ENCODE data around the gene SMAD3. TPM values are rescaled to one million over a fixed set of nuclear protein-coding genes. Genes with fewer than 3 reads are reported as not detected.

Gene SMAD3
- total and polyA plus RNA-seq, 10 of the 15 experiments (the other 5 are each of a cell fraction or from before 2014, with no cell fraction given): 5.6 to 43.2 (median 16.0) TPM

GRCh38 chr15:67110361-67110781 is 45.0 kb downstream of the SMAD3 start:
- intact Hi-C loops (cut with micrococcal nuclease; ENCODE audit: unreplicated experiment) (no loop called here), in situ Hi-C loops (cut with MboI) (no loop called here)
- H3K27ac ChIP-seq (ENCODE audit: control insufficient read depth, insufficient read depth): peak overlapping the region; percentile 92
- H3K27me3 ChIP-seq (replicated peaks in 1 of 2; ENCODE audit: control insufficient read depth in 2 of 2, insufficient read depth in 2 of 2, low read length in 1 of 2): no peaks in the 10 kb centered on the region
- RAD21 ChIA-PET (ENCODE audit: unreplicated experiment): interaction anchor here (0.7 to 3.2 kb wide), 7 partner anchors 9 to 34 kb away, joined by 3 to 33 read pairs (median 7); no protein-coding TSS in a partner anchor
- peaks cover 70% of the 10 kb centered on the region for H3K79me2 ChIP-seq (ENCODE audit: control insufficient read depth, insufficient read depth, low read length)
- no peak overlapping the region for H2AFZ ChIP-seq (ENCODE audit: control insufficient read depth, low read depth, low read length)
- BruUV-seq (replicated peaks): no TSS peak
- SMC1A ChIA-PET (ENCODE audit: uncharacterized antibody, unreplicated experiment): interaction anchor here (1.1 to 6.0 kb wide), 9 partner anchors 9 to 66 kb away, joined by 3 to 49 read pairs (median 5); no protein-coding TSS in a partner anchor
- 9% methylated on average over 5 of the region's 5 CpGs for WGBS (ENCODE audit: insufficient coverage, insufficient replicate concordance, low lambda C conversion rate, missing lambda C conversion rate)
- H3K36me3 ChIP-seq (ENCODE audit: control insufficient read depth in 2 of 2, insufficient read depth in 2 of 2, low read length in 1 of 2): peaks cover 0 to 4% of the 10 kb centered on the region in 2 experiments; a peak in 2 of 4 replicates
- peaks cover 6% of the 10 kb centered on the region for H3K9me3 ChIP-seq (replicated peaks; ENCODE audit: control insufficient read depth, insufficient read depth, low read length)
- H3K9ac ChIP-seq (ENCODE audit: control insufficient read depth, insufficient read depth, low read length): peak overlapping the region; percentile 59; the same call in 1 of the 2 replicates
- FAIRE-seq: peak; percentile 65
- CTCF ChIA-PET: interaction anchor here (0.5 to 3.9 kb wide), 5 partner anchors 8 to 31 kb away, joined by 3 to 14 read pairs (median 5); no protein-coding TSS in a partner anchor
- POLR2A ChIA-PET: interaction anchor here (0.7 to 3.4 kb wide), 8 partner anchors 9 to 36 kb away, joined by 3 to 24 read pairs (median 4); no protein-coding TSS in a partner anchor
- peak overlapping the region; percentile 23; the same call in 1 of the 2 replicates for H3K4me3 ChIP-seq
- H3K4me1 ChIP-seq (ENCODE audit: control insufficient read depth, insufficient read depth, low read length): peaks cover 58% of the 10 kb centered on the region
- peak; percentile 54 for DNase-seq (ENCODE audit: low read depth, low spot score)
- H4K20me1 ChIP-seq (ENCODE audit: control insufficient read depth, insufficient read depth): no peaks in the 10 kb centered on the region; the same call in 1 of the 2 replicates
- H3K4me2 ChIP-seq (ENCODE audit: control insufficient read depth, insufficient read depth): peak overlapping the region; percentile 80
- ATAC-seq: peak; percentile 80
- peak; percentile 53; the same call in 1 of the 2 replicates for TF ChIP-seq YY1 (IDR thresholded peaks at IDR 0.05; ENCODE audit: low read depth, low read length)
- TF ChIP-seq NBN (IDR thresholded peaks at IDR 0.05): 0 out of 2 replicates have a peak, but pooled peaks have one; percentile 23
- TF ChIP-seq, protein P1, sequence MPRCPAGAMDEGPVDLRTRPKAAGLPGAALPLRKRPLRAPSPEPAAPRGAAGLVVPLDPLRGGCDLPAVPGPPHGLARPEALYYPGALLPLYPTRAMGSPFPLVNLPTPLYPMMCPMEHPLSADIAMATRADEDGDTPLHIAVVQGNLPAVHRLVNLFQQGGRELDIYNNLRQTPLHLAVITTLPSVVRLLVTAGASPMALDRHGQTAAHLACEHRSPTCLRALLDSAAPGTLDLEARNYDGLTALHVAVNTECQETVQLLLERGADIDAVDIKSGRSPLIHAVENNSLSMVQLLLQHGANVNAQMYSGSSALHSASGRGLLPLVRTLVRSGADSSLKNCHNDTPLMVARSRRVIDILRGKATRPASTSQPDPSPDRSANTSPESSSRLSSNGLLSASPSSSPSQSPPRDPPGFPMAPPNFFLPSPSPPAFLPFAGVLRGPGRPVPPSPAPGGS (IDR thresholded peaks at IDR 0.05; ENCODE audit: borderline replicate concordance, insufficient read depth, low read depth, low read length, poor library complexity, severe bottlenecking): peak; percentile 79
- TF ChIP-seq CREM (IDR thresholded peaks at IDR 0.05; ENCODE audit: low read depth): peak; percentile 91
- TF ChIP-seq EED (IDR thresholded peaks at IDR 0.05; ENCODE audit: low read depth): peak; percentile 85
- TF ChIP-seq, protein P2, sequence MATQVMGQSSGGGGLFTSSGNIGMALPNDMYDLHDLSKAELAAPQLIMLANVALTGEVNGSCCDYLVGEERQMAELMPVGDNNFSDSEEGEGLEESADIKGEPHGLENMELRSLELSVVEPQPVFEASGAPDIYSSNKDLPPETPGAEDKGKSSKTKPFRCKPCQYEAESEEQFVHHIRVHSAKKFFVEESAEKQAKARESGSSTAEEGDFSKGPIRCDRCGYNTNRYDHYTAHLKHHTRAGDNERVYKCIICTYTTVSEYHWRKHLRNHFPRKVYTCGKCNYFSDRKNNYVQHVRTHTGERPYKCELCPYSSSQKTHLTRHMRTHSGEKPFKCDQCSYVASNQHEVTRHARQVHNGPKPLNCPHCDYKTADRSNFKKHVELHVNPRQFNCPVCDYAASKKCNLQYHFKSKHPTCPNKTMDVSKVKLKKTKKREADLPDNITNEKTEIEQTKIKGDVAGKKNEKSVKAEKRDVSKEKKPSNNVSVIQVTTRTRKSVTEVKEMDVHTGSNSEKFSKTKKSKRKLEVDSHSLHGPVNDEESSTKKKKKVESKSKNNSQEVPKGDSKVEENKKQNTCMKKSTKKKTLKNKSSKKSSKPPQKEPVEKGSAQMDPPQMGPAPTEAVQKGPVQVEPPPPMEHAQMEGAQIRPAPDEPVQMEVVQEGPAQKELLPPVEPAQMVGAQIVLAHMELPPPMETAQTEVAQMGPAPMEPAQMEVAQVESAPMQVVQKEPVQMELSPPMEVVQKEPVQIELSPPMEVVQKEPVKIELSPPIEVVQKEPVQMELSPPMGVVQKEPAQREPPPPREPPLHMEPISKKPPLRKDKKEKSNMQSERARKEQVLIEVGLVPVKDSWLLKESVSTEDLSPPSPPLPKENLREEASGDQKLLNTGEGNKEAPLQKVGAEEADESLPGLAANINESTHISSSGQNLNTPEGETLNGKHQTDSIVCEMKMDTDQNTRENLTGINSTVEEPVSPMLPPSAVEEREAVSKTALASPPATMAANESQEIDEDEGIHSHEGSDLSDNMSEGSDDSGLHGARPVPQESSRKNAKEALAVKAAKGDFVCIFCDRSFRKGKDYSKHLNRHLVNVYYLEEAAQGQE (IDR thresholded peaks at IDR 0.05; ENCODE audit: low read depth, low read length): no peak
- no peak for TF ChIP-seq SP1 (IDR thresholded peaks at IDR 0.05; ENCODE audit: low read depth, low read length)
- TF ChIP-seq EP300 (IDR thresholded peaks at IDR 0.05; ENCODE audit: borderline replicate concordance in 1 of 2, control insufficient read depth in 1 of 2, low read depth in 2 of 2, low read length in 2 of 2): peak in 1 of 2 experiments; percentile 78; a peak in 2 of 4 replicates
- TF ChIP-seq MTA2 (IDR thresholded peaks at IDR 0.05; ENCODE audit: low read depth): peak; percentile 46; the same call in 1 of the 2 replicates
- peak; percentile 89; the same call in 2 of the 3 replicates for TF ChIP-seq POU2F2 (IDR thresholded peaks at IDR 0.05; ENCODE audit: borderline replicate concordance, low read depth, low read length)
- TF ChIP-seq RUNX3 (IDR thresholded peaks at IDR 0.05; ENCODE audit: low read length): no peak
- TF ChIP-seq IRF3 (IDR thresholded peaks at IDR 0.05): no peak
- peak in 1 of 2 experiments; percentile 48; a peak in 1 of 4 replicates for TF ChIP-seq BHLHE40 (IDR thresholded peaks at IDR 0.05; ENCODE audit: borderline replicate concordance in 1 of 2, low read depth in 2 of 2, low read length in 1 of 2)
- TF ChIP-seq CBFB (IDR thresholded peaks at IDR 0.05; ENCODE audit: low read depth): peak; percentile 37
- TF ChIP-seq NFIC (IDR thresholded peaks at IDR 0.05; ENCODE audit: low read depth, low read length): no peak
- peak; percentile 72 for TF ChIP-seq POLR2AphosphoS5 (IDR thresholded peaks at IDR 0.05; ENCODE audit: low read length)
- TF ChIP-seq BCL11A (IDR thresholded peaks at IDR 0.05; ENCODE audit: low read depth, low read length): peak; percentile 73; the same call in 1 of the 2 replicates
- TF ChIP-seq EGR1 (IDR thresholded peaks at IDR 0.05; ENCODE audit: borderline replicate concordance in 1 of 2, low read depth in 2 of 2, low read length in 2 of 2): peak in 1 of 2 experiments; percentile 51; a peak in 2 of 3 replicates
